ENCODE measurements around the gene ADIRF. TPM values are rescaled to one million over a fixed set of nuclear protein-coding genes. Genes with fewer than 3 reads are reported as not detected.
A peak's percentile ranks its signal among the peaks of the same experiment; 100 is the strongest.
"Not testable (repeated sequence)": the region's sequence is repeated elsewhere in the genome, so short reads cannot be mapped to it uniquely, and the experiment has no call there.

Gene ADIRF
- total RNA-seq, 1 donor from 2014 or later, result 79.3 TPM

DNA sequence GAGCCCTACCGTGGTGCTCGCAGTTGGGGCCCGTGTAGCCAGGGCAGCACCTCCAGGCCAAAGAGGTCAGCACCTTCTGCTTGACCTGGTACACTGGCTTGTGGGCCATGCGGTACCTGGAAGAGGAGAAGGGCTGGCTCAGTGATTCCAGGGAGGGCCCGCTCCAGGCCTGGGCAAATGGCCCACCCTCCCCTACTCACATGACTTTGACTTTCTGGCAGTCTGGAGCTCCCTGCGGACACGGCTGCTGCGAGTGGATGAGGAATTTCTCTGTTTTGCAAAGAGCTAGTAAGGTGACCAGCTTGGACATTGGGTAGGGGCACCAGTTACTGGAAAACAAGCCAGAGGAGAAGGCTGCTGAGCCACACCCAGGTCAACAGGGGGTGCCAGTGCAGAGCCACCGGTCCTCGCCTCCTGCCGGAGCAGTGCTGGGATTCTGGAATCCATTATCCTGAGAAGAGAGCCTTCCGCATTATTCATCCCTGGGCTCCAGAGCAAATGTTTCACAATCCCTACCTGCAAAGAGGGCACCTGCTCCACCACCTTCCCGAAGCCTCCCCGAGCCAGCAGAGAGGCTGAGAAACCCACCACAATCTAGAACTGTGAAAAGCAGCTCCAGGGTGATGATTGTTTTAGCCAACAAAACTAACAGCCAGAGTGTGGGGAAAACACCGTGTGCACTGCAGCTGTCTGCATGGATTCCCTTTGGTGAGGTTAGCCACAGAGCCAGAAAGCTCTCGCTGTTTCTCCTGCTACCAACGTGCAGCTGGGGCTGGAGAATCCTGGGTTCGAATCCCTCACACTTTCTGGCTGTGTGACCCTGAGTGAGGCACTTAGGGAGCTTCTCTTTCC is 22.7 kb upstream of the ADIRF start:
- DNase-seq (ENCODE audit: low spot score) (peak; percentile 42), ATAC-seq (no peak)

DNA sequence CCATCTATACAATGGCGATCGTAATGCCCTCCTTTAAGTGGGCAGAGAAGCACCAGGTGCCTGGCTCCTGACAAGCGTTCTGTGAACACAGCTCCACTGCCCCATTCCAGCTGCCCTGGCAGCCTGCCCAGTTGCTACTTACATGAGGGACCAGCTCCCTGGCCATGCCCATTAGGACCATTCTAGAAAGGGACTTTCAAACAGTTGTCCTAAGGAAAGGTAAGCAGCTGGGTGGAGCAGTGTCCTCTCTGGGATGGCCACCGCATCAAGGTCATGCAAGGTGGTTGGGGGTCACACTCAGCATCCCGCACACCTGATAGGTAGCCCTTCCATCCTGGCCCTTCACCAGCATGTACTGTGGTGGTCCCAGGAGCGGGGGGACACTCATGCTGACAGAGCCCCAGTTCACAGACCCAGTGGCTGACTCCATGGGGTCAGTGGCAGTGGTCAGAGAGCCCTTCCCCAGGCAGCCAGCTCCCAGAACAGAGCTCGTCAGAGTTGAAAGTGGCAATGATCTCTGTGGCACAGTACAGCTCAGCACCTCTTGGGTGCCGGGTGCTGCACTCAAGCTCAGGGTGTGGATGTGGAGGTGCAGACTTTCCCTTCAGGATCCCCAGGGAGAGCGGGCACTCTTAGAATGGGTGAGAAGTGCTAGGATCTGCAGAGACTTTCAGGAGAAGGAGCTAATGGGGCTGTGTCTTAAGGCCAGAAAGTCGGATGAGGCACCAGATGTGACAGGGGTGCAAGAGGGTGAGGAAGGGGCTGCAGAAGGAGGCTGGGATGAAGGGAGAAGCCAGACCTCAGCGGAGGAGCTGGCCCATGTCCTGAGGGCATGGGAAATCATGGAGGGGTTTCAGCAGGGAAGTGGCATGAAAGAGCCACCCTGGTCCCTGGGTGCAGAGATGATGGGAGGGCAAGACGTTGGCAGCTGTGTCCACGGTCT is 21.8 kb upstream of the ADIRF start:
- ATAC-seq (no peak), DNase-seq (ENCODE audit: low spot score) (peak; percentile 48)

DNA sequence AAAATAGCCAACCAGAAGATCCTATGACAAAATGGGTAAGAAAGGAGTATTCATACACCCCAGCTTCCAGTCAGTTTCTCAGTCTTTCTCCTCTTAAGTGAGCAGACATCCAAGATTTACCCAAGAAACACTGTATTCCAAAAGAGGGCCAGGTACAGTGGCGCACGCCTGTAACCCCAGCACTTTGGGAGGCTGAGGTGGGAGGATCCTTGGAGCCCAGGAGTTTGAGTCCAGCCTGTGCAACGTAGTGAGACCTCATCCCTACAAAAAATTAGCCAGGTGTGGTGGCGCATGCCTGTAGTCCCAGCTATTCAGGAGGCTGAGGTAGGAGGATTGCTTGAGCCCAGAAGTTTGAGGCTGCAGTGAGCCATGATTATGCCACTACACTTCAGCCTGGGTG is 20.5 kb upstream of the ADIRF start:
- ATAC-seq, result not testable (repeated sequence)

DNA sequence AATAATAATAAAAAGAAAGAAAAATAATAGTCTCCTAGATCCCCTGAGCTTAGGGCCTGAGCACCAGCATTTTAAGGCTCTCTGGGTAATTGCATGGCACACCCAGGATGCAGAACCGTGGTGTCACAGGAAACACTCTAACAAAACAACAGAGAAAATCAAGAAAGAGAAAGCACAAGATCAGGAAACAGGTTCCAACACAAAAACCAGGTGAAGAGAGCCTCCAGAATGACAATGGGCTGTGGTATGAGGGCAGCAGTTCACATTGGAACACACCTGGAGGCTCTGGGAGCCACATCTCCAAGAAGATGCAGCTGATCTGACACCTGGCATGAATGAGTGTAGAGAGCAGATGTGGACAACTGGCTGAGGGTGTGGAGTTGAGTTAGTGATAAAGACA is 17.9 kb upstream of the ADIRF start:
- ATAC-seq, result no peak
- DNase-seq (ENCODE audit: low spot score), result no peak

More for the DNA sequence above, 20.5 kb upstream of the ADIRF start:
- peak; percentile 31 for DNase-seq (ENCODE audit: low spot score)

DNA sequence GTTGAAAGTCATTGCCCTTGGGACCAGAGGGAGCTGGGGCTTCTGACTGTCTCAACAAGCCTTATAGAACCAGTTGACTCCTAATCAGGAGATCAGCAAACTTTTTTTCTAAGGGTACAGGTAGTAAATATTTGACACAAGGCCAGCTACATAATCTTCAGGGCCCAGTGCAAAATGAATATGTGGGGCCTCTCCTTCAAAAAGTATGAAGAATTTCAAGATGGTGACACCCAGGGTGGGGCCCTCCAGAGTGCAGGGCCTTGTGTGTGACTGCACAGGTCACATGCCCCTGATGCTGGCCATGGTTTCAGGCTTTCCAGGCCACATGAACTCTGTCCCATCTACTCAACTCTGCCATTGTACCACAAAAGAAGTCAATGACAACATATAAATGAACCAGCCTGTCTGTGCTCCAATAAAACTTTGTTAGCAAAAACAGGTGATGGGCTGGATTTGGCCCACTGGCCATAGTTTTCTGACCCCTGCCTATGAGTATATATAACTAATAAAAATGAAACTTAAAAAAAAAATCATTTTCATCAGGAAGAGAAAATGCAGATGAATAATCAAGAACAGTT is 17.0 kb upstream of the ADIRF start:
- no peak for ATAC-seq
- no peak for DNase-seq (ENCODE audit: low spot score)

DNA sequence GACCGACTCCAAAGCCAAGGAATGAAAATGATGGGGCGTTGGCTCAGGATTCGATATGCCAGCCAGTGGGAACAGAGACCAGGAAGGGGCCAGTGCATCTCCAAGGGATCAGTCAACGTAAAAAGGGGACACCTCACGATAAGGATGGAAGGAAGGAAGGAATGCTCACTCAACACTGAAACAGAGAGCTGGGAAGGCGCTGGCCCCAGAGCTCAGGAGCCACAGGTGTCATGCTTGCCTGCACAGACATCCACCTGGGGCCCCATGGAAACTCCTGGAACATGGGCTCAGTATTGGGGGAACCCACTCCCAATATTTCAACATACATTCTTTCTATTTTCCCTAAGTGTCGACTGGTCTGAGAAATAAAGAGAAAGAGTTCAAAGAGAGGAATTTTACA is 16.2 kb upstream of the ADIRF start:
- DNase-seq (ENCODE audit: low spot score), result no peak
- no peak for ATAC-seq

DNA sequence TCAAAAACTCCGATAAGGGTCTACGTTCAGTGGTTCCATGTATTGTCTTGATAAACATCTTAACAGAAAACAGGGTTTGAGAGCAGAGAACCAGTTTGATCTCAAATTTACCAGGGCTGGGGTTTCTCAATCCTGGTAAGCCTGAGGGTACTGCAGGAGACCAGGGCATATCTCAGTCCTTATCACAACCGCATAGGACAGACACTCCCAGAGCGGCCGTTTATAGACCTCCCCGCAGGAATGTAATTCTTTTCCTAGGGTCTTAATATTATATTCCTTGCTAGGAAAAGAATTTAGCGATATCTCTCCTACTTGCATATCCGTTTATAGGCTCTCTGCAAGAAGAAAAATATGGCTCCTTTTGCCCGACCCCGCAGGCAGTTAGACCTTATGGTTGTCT is 15.6 kb upstream of the ADIRF start:
- ATAC-seq; DNase-seq (ENCODE audit: low spot score): not testable (repeated sequence)

DNA sequence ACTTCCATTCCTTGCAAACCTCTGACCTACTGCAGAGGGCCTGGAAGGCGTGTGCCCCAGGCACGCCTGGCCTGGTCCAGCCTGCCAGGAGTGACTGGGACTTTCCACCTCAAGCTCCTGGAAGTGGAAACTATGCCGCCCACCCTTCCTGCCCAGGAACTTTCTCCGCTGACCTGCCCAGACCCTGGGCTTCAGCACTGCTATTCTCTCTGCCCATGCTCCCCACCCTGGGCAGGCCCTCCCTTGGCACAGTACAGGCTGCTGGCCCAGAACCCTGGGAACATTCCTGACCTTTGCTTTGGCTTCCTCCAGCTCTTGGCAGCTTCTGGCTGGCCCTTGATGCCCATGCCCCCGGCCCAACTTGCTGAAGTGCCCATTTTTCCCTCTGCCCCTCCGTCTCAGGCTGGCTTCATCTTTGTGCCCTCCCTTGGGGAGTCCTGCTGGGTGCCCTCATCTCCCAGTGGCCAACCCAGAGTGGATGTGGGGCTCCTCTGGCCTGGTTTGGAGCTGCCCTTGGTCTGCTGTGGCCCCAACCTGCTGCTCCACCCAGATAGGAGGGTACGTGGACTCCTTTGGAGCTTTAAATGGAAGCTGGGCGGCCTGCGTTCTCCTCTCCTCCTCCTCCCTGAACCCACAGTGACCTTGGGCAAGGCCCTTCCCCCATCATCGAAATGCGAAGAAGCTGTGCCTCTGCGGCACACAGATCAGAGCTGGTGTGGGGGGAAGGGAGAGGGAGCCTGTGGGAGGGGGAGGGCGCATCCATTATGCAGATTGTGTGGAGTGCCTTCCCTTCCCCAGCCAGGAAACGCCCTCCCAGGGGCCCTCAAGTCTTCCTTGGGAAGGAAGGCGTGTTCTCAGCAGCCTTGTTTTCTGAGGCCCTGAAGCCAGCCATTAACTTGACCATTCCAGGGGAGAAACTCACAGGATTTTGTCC is 14.3 kb upstream of the ADIRF start:
- peak; percentile 83 for ATAC-seq
- DNase-seq (ENCODE audit: low spot score), result peak; percentile 69

DNA sequence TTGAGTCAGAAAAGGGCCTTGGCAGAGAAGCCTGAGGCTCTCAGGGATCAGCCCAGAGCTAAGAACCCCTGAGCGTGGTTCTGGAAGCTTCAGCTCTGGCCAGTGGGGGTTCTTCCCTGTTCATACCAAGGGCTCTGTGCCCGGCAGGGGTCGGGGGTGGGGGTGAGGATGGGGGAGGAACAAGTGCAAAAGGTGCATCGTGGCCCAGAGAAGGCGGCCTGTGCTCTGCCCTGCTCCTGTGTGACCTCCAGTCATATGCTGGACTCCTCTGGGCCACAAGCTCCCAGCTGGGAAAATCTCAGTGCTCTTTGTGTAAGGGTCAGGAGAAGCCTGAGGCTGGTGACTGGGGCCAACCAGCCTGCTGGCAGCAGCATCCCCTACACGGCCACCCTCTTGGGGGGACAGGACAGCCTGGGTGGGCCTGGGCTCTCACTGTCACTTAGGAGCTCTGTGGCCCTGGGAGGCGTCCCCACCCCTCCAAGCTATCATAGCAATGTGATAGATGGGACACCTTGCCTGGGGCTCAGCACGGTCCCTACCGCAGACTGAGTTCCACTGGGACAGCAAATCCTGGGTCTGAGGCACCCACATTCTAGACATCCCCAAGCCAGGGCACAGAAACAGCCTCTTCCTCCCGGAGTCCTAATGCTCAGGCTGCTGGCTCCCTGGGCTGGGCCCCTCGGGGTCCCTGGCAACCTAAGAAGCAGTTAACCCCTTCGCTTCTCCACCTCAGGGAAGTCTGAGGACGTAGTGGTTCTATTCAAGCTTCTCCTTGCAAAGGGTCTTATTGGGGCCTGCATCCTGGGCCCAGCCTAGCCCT is 13.4 kb upstream of the ADIRF start:
- DNase-seq (ENCODE audit: low spot score) (no peak), ATAC-seq (no peak)

DNA sequence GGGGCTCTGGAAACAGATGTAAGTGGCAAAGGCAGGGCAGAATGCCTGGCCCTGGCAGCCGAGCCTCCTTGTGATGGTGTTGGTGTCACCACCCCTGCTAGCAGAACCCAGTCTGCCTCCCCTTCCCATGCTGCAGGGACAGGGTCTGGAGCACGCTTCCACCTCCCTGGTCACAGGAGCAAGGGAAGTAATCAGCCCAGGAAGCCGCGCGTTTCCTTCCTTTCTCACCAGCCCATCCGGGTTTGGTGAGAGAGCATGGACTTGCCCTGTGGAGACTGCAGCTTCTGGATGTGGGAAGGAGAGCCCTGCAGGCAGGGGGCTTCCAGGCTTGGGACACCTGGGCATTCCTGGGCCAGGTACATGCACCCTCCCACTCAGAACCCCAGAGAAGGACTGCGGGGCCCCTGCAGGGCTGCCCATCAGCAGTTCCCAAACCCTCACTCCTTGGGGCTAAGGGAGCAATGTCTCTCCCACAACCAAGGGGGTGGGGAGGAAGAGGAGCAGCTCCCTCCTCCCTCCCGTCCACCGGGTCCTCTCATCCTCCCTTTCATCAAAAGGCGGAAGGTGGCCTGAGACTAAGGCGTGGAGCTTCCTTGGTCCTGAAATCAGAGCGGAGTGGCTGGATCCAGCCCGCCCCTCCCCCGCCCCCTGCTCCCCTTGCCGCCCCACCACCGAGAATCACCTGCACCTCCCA is 12.6 kb upstream of the ADIRF start:
- DNase-seq (ENCODE audit: low spot score), result peak; percentile 44

DNA sequence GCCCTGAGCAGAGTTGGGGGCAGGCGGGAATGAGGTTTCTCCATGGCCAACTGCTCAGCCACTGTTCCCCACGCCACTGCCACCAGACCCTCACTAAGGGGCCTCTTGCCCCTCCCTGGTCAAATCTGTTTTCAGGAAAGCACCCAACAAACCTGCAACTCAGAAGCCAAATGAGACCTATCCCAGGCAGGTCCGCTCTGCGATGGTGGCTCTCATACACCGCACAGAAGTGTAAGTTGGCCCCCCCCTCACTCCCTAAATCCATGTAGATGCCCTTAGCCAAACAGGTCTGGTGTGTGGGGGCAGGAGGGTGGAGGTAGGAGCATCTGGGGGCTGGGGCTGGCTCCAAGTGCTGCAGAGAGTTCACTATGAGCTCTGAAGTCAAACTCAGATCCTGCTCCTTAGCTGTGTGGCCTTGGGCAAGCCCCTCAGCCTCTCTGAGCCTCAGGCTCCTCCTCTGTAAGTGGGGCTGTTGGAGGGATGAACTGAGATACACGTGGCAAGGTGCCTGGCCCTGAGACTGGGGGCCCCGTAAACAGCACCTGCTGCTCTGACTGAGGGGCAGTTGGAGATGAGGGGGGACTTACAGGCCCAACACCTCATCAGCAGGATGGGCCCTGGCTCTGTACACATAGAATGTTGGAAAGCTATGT is 12.0 kb upstream of the ADIRF start:
- no peak for ATAC-seq
- DNase-seq (ENCODE audit: low spot score), result no peak

More for the DNA sequence above, 12.6 kb upstream of the ADIRF start:
- no peak for ATAC-seq

DNA sequence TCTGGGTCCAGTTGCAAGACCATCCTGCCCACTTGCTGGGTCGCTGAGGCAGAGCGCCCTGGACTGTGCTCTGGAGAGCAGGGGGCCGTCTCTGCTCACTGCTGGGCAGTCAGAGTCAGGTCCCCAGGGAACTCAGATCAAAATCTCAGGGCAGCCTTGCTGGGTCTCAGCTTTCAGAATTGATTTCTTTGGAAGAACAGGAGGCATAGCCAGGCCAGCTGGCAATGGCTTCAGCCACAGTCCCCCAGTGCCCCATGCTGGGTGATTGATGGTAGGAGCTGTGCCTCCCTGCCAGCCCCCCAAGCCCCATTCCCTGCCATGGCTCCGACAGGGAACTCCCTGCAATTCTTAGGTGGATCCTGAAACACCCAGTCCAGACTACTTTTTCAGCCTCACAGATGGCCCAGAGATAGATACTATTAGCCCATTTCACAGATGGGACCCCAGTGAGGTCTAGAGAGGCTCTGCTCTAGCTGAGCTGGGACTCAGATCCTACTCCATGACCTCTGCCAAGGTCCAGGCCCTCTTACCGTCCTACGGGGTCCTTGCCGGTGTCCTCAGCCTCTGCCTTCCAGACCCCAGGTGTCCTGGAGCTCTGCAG is 11.3 kb upstream of the ADIRF start:
- DNase-seq (ENCODE audit: low spot score) (no peak), ATAC-seq (no peak)

DNA sequence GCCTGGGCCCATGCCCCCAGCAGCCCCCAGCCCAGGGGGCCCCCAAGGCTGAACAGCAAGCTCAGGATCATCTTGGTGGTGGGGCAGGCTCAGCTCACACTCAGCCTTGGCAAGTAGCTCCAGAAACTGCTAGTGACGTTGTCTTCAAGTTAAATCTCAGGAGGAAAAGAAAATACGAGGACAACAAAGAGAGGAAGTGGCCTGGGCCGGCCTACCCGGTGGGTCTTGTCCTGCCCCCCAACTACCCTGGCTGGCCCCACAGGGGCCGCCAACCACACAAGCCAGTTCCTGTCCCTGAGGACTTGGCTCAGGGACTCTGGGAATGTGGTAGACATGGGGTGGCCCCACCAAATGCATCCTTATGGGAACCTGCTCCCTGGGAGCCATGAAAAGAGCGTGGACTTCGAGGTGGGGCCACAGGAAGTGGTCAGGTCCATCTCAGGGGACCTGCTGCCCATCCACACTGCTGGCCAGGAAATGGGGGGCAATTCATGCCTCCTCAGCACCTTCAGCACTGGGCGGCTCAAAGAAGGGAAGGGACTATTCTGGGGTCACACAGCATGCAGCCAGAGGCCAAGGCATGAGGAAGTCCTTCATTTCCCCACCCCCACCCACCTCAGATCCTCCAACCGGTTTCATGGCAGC is 10.7 kb upstream of the ADIRF start, which contains the start of gene MMRN2:
TSS of gene MMRN2 (minus strand) at position 145 of the 645 bp plus-strand sequence. CDS start at position 71, 74 bp downstream.
- DNase-seq (ENCODE audit: low spot score) (peak; percentile 43), ATAC-seq (no peak)

DNA sequence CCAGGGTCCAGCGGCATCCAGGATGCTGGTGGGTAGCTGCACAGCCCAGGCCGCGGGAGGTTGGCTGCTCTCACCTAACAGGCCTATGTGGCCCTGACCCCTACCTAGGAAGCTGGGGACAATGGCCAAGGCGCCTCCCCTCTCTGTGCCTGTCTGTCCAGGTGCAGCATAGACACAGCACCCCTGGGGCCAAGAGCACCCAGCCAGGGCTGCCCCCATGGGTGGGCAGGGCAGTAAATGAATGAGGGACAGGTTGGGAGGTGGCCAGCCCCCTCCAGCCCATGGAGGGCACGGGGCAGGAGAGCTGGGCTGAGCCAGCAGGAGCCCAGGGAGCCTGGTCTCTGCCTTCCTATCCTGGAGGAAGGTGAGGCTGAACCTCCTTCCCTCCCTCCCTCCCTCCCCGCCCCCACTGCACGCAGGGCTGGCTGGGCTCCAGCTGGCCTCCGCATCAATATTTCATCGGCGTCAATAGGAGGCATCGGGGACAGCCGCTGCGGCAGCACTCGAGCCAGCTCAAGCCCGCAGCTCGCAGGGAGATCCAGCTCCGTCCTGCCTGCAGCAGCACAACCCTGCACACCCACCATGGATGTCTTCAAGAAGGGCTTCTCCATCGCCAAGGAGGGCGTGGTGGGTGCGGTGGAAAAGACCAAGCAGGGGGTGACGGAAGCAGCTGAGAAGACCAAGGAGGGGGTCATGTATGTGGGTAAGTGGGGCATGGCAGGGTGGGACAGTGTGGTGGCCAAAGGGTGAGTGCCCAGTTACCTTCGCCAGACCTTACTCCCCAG is 10.0 kb upstream of the ADIRF start, which contains the start of gene SNCG:
TSS of gene SNCG (plus strand) at position 484 of the 785 bp plus-strand sequence. CDS start at position 583, 99 bp downstream.
- ATAC-seq (peak; percentile 18), DNase-seq (ENCODE audit: low spot score) (peak; percentile 52)

DNA sequence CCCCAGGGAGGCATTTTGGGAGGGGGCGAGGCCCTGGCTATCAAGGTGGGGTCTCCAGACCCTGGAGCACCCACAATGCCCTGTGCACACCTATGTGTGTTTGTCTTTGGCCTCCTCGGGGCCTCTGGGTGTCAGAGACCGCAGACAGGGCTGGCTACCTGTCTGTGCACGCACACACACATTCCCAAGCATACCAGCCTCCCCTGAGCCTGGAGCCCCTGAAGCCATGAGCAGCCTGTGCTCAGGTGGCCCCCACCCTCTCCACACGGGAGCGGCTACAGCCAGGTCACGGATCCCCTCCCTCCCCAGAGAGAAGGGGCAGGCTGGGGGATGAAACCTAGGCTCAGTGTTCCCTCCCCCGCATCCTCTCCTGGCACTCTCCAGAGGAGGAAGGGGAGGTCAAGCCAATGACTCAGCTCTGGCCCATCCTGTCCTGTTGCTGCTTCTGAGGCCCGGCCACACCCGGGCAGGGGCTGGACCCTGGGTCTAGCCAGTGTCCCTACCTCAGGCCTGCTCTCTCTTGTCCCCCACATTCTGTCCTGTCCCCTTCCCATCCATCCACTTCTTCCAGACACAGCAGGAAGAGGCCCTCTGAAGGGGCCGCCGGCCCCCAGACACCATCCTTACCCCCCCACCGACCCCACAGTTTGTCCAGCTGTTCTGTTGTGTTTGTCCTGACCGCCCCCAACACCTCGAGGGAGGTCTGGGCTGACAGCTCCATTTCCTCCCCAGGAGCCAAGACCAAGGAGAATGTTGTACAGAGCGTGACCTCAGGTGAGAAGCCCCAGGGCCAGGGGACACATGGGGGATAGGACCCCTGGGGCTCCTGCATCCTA is 9.2 kb upstream of the ADIRF start:
- ATAC-seq (peak; percentile 13), DNase-seq (ENCODE audit: low spot score) (peak; percentile 43)

DNA sequence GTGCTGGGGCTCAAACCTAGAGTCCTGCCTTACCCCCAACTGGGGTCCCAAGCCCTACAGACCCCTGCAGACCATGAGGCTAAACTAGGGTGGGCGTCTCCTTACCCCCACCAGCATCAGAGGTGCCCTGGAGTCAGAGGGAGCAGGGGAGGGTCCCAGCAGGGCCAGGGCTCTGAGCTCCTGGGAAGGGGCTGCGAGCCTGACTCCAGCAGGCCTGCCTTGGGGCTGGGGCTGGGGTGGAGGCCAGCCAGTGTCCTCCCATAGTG is 8.6 kb upstream of the ADIRF start:
- ATAC-seq (no peak), DNase-seq (ENCODE audit: low spot score) (no peak)
